NCI-H2081 treated with DMSO at 0.1 percent for 48 hours (cell line): ENCODE data around the gene PAGE4.

Source experiments
- DNase-seq: peaks from one replicate; lab custom pipeline; 2025; lab: John Stamatoyannopoulos, UW

Gene PAGE4

DNA sequence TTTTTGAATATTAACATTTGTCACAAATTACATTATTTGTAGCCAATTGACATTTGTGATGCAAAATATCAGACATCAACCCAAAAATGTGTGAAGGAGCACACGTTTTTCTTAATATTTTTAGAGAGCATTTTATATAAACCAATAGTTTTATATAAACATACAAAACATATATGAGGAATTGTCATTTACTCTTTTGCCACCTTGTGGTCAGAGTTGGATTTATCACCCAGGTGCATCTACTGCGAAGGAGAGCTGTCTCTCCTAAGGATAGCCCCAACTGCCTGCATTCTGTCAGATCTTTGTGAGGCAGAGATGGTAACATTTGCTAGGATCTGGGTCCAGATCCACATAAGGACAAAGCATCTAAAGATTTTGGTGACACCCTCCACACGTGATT, 47.6 kb downstream of the PAGE4 start:
- no peak for DNase-seq

- no peak for DNase-seq
These were observed 48.4 kb downstream of the PAGE4 start for GRCh38 chrX:49877397-49878101.

GRCh38 chrX:49878128-49878833, 49.2 kb downstream of the PAGE4 start:
- DNase-seq: no peak

GRCh38 chrX:49878834-49879655, 49.9 kb downstream of the PAGE4 start, which contains the start of gene USP27X:
USP27X (plus strand) TSS chrX:49879484; CDS start chrX:49880308, 824 bp downstream.
- no peak for DNase-seq

GRCh38 chrX:49879656-49880277, 50.7 kb downstream of the PAGE4 start:
- DNase-seq: no peak

DNA sequence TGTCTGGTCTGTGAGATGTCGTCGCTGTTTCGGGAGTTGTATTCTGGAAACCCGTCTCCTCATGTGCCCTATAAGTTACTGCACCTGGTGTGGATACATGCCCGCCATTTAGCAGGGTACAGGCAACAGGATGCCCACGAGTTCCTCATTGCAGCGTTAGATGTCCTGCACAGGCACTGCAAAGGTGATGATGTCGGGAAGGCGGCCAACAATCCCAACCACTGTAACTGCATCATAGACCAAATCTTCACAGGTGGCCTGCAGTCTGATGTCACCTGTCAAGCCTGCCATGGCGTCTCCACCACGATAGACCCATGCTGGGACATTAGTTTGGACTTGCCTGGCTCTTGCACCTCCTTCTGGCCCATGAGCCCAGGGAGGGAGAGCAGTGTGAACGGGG, 51.6 kb downstream of the PAGE4 start:
- DNase-seq: no peak
